GM23338 (cell line): ENCODE measurements around the gene CSF3. TPM values are rescaled to one million over a fixed set of nuclear protein-coding genes. Genes with fewer than 3 reads are reported as not detected.
A peak's percentile ranks its signal among the peaks of the same experiment; 100 is the strongest.

Experiments
- ATAC-seq: fragments of 200-7000 bp; cut with Tn5 transposase; 3 replicates; pipeline ENCODE4 v1.9.1; 2020
- DNase-seq: peaks from one replicate; pipeline ENCODE4 v3.0.0-alpha.2; 2015; ENCODE audit warnings: low spot score
- H2AFZ ChIP-seq: fragments of 200-600 bp; sonication (generic); 2 replicates; pipeline ENCODE4 v1.8.0; 2016; ENCODE audit warnings: antibody characterized with exemption, mild to moderate bottlenecking, moderate library complexity
- H3F3A ChIP-seq: fragments of 200-600 bp; sonication (generic); replicated peaks from 2 replicates; pipeline ENCODE4 v1.8.0; 2017; ENCODE audit warnings: antibody characterized with exemption, mixed run types, low read depth
- H3K27ac ChIP-seq: fragments of 200-600 bp; sonication (generic); 2 replicates; pipeline ENCODE4 v1.6.1; 2016; ENCODE audit warnings: low read depth
- H3K27me3 ChIP-seq: fragments of 200-600 bp; sonication (generic); 2 replicates; pipeline ENCODE4 v1.8.0; 2016; ENCODE audit warnings: mild to moderate bottlenecking, mixed run types, moderate library complexity; ENCODE audit not compliant: insufficient read depth
- H3K36me3 ChIP-seq: fragments of 200-600 bp; sonication (generic); 2 replicates; pipeline ENCODE4 v1.8.0; 2016; ENCODE audit warnings: mild to moderate bottlenecking; ENCODE audit not compliant: insufficient read depth
- H3K4me1 ChIP-seq: fragments of 200-600 bp; sonication (generic); 2 replicates; pipeline ENCODE4 v1.8.0; 2016; ENCODE audit warnings: mild to moderate bottlenecking, moderate library complexity; ENCODE audit not compliant: insufficient read depth
- H3K4me2 ChIP-seq: fragments of 200-600 bp; sonication (generic); 2 replicates; pipeline ENCODE4 v1.7.1; 2017; ENCODE audit warnings: mixed run types
- H3K4me3 ChIP-seq: fragments of 200-600 bp; sonication (generic); 2 replicates; pipeline ENCODE4 v1.6.1; 2016; ENCODE audit warnings: mixed run types
- H3K79me2 ChIP-seq: fragments of 200-600 bp; sonication (generic); replicated peaks from 2 replicates; pipeline ENCODE4 v1.8.0; 2017; ENCODE audit warnings: mild to moderate bottlenecking; ENCODE audit not compliant: insufficient read depth
- H3K9me2 ChIP-seq: fragments of 200-600 bp; sonication (generic); 2 replicates; pipeline ENCODE4 v1.8.0; 2017; ENCODE audit not compliant: insufficient read depth
- H4K20me1 ChIP-seq: fragments of 200-600 bp; sonication (generic); replicated peaks from 2 replicates; pipeline ENCODE4 v1.8.0; 2017; ENCODE audit warnings: mild to moderate bottlenecking; ENCODE audit not compliant: insufficient read depth
- H3K27ac Mint-ChIP-seq: 2 replicates; pipeline ENCODE4 v1.8.0; 2020; ENCODE audit warnings: inconsistent platforms, mild to moderate bottlenecking, moderate library complexity, mixed read lengths
- H3K27me3 Mint-ChIP-seq: 3 replicates; pipeline ENCODE4 v1.8.0; 2022; ENCODE audit warnings: low read depth, mild to moderate bottlenecking, moderate library complexity, mixed read lengths, inconsistent platforms; ENCODE audit not compliant: insufficient read depth, poor library complexity
- H3K36me3 Mint-ChIP-seq: 3 replicates; pipeline ENCODE4 v1.8.0; 2021; ENCODE audit warnings: low read depth, mild to moderate bottlenecking, inconsistent platforms, moderate library complexity, mixed read lengths
- H3K4me1 Mint-ChIP-seq: 3 replicates; pipeline ENCODE4 v1.8.0; 2020; ENCODE audit warnings: mild to moderate bottlenecking, inconsistent platforms, mixed read lengths
- H3K4me3 Mint-ChIP-seq: 3 replicates; pipeline ENCODE4 v1.8.0; 2021; ENCODE audit warnings: moderate library complexity, mild to moderate bottlenecking, inconsistent platforms, mixed read lengths
- H3K9me3 Mint-ChIP-seq: 3 replicates; pipeline ENCODE4 v1.8.0; 2020; ENCODE audit warnings: moderate library complexity, mild to moderate bottlenecking, inconsistent platforms, mixed read lengths
- CREB1 ChIP-seq: fragments of 250-450 bp; sonication (Bioruptor Pico); IDR thresholded peaks from 2 replicates; pipeline ENCODE4 v1.5.0; 2020; ENCODE audit warnings: low read depth, mild to moderate bottlenecking, moderate library complexity
- EZH2 ChIP-seq: fragments of 200-600 bp; sonication (generic); IDR thresholded peaks from one replicate; pipeline ENCODE4 v1.8.0; 2017; ENCODE audit warnings: antibody characterized with exemption, mild to moderate bottlenecking, low read depth; ENCODE audit not compliant: unreplicated experiment
- POLR2AphosphoS5 ChIP-seq: IDR thresholded peaks from 2 replicates; pipeline ENCODE4 v1.6.1; 2016; ENCODE audit warnings: antibody characterized with exemption, low read depth
- STAT1 ChIP-seq: IDR thresholded peaks from one replicate; pipeline ENCODE4 v1.6.1; 2016; ENCODE audit warnings: antibody characterized with exemption; ENCODE audit not compliant: unreplicated experiment
- ZNF114 ChIP-seq: fragments of 250-450 bp; sonication (Bioruptor Pico); IDR thresholded peaks from 2 replicates; pipeline ENCODE4 v1.5.0; 2020; ENCODE audit warnings: mild to moderate bottlenecking, moderate library complexity
- microRNA-seq: library from miRNA; unstranded; fragments of <30 nt; microRNA quantifications from one replicate; pipeline ENCODE4, GENCODE V29; 2017
- polyA plus RNA-seq: library from polyadenylated mRNA; unstranded; fragments of >200 nt; fragmentation: Nextera tagmentation; extraction: Ambion mirVana; gene quantifications from 2 replicates; pipeline ENCODE4 v1.2.1, GENCODE V29; 2016
- small RNA-seq: library from RNA; depleted of rRNA; stranded (forward); fragments of <200 nt; gene quantifications from one replicate; pipeline ENCODE3, GENCODE V24; 2014; ENCODE audit warnings: low replicate concordance
- total RNA-seq: library from RNA; depleted of rRNA; stranded (reverse); fragments of >200 nt; shearing (Covaris generic); gene quantifications from 2 replicates; pipeline ENCODE4 v1.2.3, GENCODE V29; 2014; rRNA removed

CSF3 gene
- total and polyA plus RNA-seq, 2 experiments from 2014 or later, result not detected

DNA sequence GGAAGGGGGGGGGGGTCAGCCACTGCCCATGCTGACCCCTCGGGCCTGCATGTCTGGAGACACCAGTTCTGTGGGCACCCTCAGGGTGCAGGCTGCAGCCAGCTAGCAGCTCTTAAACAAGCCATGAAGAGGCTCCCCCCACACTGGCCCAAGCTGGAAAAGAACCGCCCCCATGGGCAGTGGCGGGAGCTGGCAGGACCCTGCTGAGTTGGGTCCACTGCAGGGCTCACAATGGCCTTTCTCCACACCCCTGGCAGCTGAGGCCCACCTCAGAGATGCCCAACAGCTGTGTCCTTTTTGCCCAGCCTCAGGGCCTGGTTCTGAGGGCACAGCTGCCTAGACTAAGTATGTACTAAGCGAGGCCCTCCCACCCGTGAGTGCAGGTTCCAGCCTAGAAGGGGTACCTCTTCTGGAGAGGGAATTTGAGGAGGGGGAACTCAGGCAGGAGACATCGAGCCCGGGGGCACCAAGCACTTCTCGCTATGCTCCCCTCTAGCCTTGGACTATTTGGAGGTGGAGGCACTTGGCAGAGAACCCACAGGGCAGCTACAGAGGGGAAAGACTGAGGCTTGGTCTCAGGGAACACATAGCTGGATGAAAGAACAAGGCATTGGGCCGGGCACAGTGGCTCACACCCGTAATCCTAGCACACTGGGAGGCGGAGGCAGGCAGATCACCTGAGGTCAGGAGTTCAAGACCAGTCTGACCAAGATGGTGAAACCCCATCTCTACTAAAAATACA, 50.7 kb downstream of the CSF3 start:
- Histone ChIP-seq H3K9me2 (no peaks in the 10 kb centered on the region), H3K4me1 (peaks cover 56% of the 10 kb centered on the region), H3K27ac (no peak overlapping the region), H3K4me3 (peak overlapping the region; percentile 39; the same call in 1 of the 2 replicates), H3K27me3 (peaks cover 20% of the 10 kb centered on the region), H2AFZ (no peak overlapping the region), H3K79me2 (0 out of 2 replicates have a peak, but pooled peaks cover 7% of the 10 kb centered on the region), H3F3A (0 out of 2 replicates have a peak, but pooled peaks cover 26% of the 10 kb centered on the region), H3K4me2 (peak overlapping the region; percentile 89), H4K20me1 (no peaks in the 10 kb centered on the region), H3K36me3 (no peaks in the 10 kb centered on the region)
- H3K9me3 Mint-ChIP-seq, result no peaks in the 10 kb centered on the region
- H3K36me3 Mint-ChIP-seq, result no peaks in the 10 kb centered on the region
- no peak overlapping the region for H3K4me3 Mint-ChIP-seq
- TF ChIP-seq ZNF114 (CRISPR knock-in tag) (no peak), STAT1 (no peak), EZH2 (no peak), CREB1 (no peak), POLR2AphosphoS5 (no peak)
- no peak for ATAC-seq
- no peak for DNase-seq
- H3K27ac Mint-ChIP-seq, result no peak overlapping the region
- H3K4me1 Mint-ChIP-seq, result peaks cover 76% of the 10 kb centered on the region
- peaks cover 34% of the 10 kb centered on the region for H3K27me3 Mint-ChIP-seq

Small RNAs within 50 kb of the gene (microRNA-seq; reads per million reads assigned to microRNA genes)
- not detected for gene MIR6884

Small RNAs within 50 kb of the gene (small RNA-seq; reads per million reads assigned to genes)
- gene SNORD124, result 282 reads per million, percentile 99 among the genes with 10 or more reads in this experiment

Other genes starting within 250 kb of the CSF3 start
- gene IKZF3, start 151.1 kb upstream of the CSF3 start, total RNA-seq, result 0.76 and 1.4 TPM in 2 replicates
- 0.05 and 0.11 TPM in 2 replicates for gene IKZF3, start 151.1 kb upstream of the CSF3 start, polyA plus RNA-seq
- not detected in 2 replicates for gene ZPBP2, start 147.2 kb upstream of the CSF3 start, total RNA-seq
- gene ZPBP2, start 147.2 kb upstream of the CSF3 start, polyA plus RNA-seq, result 0.28 TPM in 1 of 2 replicates, not detected in the other
- 5.4 and 12.6 TPM in 2 replicates for gene GSDMB, start 96.8 kb upstream of the CSF3 start, total RNA-seq
- 5.5 and 7.6 TPM in 2 replicates for gene GSDMB, start 96.8 kb upstream of the CSF3 start, polyA plus RNA-seq
- 38.5 and 39.2 TPM in 2 replicates for gene ORMDL3, start 87.8 kb upstream of the CSF3 start, total RNA-seq
- 33.6 and 41.3 TPM in 2 replicates for gene ORMDL3, start 87.8 kb upstream of the CSF3 start, polyA plus RNA-seq
- 0.24 TPM in 1 of 2 replicates, not detected in the other for gene LRRC3C, start 87.7 kb upstream of the CSF3 start, total RNA-seq
- gene LRRC3C, start 87.7 kb upstream of the CSF3 start, polyA plus RNA-seq, result not detected in 2 replicates
- gene GSDMA, start 52.4 kb upstream of the CSF3 start, total RNA-seq, result 1.0 TPM in 1 of 2 replicates, not detected in the other
- not detected in 2 replicates for gene GSDMA, start 52.4 kb upstream of the CSF3 start, polyA plus RNA-seq
- 200 and 217 TPM in 2 replicates for gene PSMD3, start 34.6 kb upstream of the CSF3 start, total RNA-seq
- 100 and 112 TPM in 2 replicates for gene PSMD3, start 34.6 kb upstream of the CSF3 start, polyA plus RNA-seq
- 88.9 and 95.1 TPM in 2 replicates for gene MED24, start 39.0 kb downstream of the CSF3 start, total RNA-seq
- 44.4 and 44.8 TPM in 2 replicates for gene MED24, start 39.0 kb downstream of the CSF3 start, polyA plus RNA-seq
- gene THRA, start 47.5 kb downstream of the CSF3 start, total RNA-seq, result 9.6 and 10.5 TPM in 2 replicates
- gene THRA, start 47.5 kb downstream of the CSF3 start, polyA plus RNA-seq, result 3.4 and 3.6 TPM in 2 replicates
- gene NR1D1, start 85.1 kb downstream of the CSF3 start, total RNA-seq, result 3.6 and 4.2 TPM in 2 replicates
- gene NR1D1, start 85.1 kb downstream of the CSF3 start, polyA plus RNA-seq, result 3.1 and 3.3 TPM in 2 replicates
- 52.5 and 56.5 TPM in 2 replicates for gene MSL1, start 106.5 kb downstream of the CSF3 start, total RNA-seq
- gene MSL1, start 106.5 kb downstream of the CSF3 start, polyA plus RNA-seq, result 14.3 and 16.2 TPM in 2 replicates
- 76.1 and 82.9 TPM in 2 replicates for gene CASC3, start 125.1 kb downstream of the CSF3 start, total RNA-seq
- 34.4 and 37.5 TPM in 2 replicates for gene CASC3, start 125.1 kb downstream of the CSF3 start, polyA plus RNA-seq
- gene RAPGEFL1, start 162.0 kb downstream of the CSF3 start, total RNA-seq, result 10.4 and 14.0 TPM in 2 replicates
- 5.0 and 6.7 TPM in 2 replicates for gene RAPGEFL1, start 162.0 kb downstream of the CSF3 start, polyA plus RNA-seq
- gene WIPF2, start 203.9 kb downstream of the CSF3 start, total RNA-seq, result 9.2 and 10.8 TPM in 2 replicates
- 9.2 and 11.7 TPM in 2 replicates for gene WIPF2, start 203.9 kb downstream of the CSF3 start, polyA plus RNA-seq